ENCODE measurements around the gene ABCB6.

DNA sequence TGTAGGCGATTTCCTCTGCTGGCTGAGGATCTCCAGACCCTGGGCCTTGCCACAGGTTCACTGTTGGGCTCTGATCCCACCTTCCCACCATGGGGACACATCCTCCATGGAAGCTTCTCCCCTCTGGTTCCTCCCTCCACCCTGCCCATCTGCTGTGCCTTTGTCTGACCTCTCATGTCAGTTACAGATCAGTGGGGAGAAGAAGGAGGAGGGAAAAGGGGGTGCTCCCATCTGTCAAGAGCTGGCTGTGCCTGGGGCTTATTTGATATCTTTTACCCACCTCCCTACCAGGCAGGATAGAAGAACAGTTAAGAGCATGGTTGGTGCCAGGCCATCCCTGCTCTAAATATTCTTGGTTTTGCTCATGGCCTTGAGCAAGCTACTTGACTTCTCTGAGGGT lies 48.1 kb upstream of the ABCB6 start:
- no peak for TF ChIP-seq POLR2A (IDR thresholded peaks at IDR 0.05; ENCODE audit: low read length)
- no peak for TF ChIP-seq GATA1 (IDR thresholded peaks at IDR 0.05; ENCODE audit: low read depth, low read length)

All from erythroblast (primary cell).